ENCODE measurements around the gene ASAP2.
"Not testable (repeated sequence)": the region's sequence is repeated elsewhere in the genome, so short reads cannot be mapped to it uniquely, and the experiment has no call there.

The ASAP2 gene

GRCh38 chr2:9388950-9389911 is 182.6 kb downstream of the ASAP2 start:
- DNase-seq, result no peak

DNA sequence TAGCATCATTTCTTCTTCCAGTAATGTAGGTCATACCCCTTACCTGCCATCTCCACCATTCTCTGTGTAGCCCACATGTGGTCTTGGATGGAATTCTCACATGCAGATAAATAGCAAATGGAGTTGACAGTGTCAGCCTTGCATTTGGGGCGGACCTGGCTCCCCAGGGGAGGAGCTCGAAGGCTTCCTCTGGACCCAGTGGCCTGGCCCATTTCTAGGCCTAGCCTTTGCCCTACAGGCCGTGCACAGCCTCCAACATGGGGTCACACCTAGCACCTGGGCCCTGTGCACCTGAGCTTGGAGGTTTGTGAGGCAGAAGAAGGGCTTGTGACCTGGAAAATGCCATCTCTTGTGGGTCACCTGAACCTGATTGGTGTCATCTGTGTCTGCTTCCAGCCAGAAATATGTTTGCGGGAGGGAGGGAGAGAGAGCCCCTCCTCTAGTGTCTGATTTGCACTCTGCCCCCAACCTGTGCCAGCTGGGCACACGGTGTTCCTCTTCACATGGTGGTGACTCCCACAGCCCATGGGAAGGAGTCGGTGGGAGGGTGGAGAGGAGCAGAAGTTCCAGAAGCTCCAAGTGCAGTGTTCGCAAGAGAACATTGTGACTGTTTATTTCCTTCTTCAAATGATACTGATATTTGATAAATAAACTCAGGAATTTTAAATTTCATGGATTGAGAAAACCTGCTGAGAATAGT is 183.7 kb downstream of the ASAP2 start:
- no peak for DNase-seq

DNA sequence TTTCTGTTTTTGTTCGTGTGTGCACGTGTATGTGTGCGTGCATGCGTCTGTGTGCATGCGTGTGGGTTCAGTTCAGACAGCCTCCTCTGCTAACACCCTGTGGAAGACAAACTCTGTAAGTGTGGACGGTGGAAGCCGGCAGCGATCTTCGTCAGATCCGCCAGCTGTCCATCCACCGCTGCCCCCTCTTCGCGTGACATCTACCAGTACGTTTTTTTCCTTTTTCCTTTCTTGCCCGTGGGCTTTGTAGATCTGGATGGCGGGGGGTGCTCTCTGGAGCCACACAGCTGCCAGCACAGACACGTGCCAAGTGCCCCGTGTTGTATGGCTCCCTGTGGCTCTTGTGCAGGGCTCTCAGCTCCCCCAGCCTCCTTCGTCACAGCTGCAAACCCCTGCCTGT is 184.4 kb downstream of the ASAP2 start:
- no peak for DNase-seq

DNA sequence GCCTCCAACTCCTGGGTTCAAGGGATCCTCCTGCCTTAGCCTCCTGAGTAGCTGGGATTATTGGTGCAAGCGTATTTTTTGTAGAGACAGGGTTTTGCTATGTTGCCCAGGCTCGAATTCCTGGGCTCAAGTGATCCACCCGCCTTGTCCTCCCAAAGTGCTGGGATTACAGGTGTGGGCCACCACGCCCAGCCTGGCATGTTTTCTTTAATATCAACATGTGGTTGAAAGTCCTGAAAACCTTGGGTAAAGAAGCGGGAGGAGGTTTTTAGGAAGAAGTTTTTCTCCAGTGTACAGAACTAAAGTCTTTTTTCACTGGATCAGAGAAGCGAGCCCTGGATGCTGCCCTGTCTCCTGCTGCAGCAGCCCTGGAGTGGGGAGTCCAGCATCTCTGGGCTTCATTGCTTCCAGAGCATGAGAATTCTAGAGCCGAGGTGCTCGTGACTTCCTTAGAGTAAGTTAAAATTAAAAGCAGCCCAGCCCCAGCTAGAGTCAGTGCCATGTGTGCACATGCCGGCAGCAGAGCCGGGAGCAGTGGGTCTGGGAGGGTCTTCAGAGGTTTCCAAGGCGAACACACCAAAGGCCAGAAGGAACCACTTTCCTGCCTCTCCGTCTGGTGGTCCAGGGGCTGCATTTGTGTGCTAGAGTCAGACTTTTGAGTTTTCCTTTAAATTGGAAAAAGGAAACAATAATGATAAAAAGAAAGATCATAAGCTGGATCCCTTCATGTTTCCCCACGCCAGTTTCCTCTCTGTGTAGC is 185.5 kb downstream of the ASAP2 start:
- DNase-seq, result no peak

DNA sequence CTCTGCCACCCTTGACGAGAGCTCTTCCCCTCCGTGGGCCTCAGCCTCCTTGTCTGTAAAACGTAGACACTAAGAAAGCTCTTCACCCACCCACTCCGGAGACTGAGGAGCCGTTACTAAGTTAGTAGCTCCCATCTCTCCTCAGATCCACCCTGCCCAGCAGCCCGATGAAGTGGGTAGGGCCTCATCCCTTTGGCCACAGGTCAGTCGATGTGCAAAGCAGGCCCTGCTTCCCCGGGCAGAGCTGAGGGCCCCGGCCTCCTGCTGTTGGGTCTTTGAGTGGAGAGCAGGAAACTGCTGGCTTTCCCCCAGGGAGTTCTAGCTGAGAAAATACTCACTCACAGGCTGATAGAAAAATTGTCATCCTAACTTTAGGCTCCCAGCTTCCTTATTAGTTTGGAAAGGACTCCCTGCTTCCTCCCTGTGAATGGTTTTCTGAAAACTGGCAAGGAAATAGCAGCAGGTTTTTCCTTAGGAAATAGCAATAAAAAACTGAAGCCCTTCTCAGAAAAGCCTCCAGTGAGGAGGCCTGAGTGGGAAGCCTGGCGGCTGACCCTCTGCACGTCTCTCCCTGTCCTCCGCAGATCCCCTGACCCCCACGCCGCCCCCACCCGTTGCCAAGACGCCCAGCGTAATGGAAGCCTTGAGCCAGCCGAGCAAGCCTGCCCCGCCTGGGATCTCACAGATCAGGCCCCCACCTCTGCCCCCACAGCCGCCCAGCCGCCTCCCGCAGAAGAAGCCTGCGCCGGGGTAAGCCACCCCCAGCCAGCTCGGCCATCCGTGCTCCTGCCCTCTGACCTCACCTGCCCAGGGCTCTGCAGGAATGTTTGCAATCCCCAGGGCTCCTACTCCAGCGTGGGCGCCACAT is 186.5 kb downstream of the ASAP2 start:
- DNase-seq, result no peak

- DNase-seq, result no peak
These were observed 188.2 kb downstream of the ASAP2 start for GRCh38 chr2:9394816-9395215.

- DNase-seq, result no peak
These were observed 190.6 kb downstream of the ASAP2 start for GRCh38 chr2:9397201-9397600.

- DNase-seq, result not testable (repeated sequence)
These were observed 191.6 kb downstream of the ASAP2 start for GRCh38 chr2:9398251-9398650.

DNA sequence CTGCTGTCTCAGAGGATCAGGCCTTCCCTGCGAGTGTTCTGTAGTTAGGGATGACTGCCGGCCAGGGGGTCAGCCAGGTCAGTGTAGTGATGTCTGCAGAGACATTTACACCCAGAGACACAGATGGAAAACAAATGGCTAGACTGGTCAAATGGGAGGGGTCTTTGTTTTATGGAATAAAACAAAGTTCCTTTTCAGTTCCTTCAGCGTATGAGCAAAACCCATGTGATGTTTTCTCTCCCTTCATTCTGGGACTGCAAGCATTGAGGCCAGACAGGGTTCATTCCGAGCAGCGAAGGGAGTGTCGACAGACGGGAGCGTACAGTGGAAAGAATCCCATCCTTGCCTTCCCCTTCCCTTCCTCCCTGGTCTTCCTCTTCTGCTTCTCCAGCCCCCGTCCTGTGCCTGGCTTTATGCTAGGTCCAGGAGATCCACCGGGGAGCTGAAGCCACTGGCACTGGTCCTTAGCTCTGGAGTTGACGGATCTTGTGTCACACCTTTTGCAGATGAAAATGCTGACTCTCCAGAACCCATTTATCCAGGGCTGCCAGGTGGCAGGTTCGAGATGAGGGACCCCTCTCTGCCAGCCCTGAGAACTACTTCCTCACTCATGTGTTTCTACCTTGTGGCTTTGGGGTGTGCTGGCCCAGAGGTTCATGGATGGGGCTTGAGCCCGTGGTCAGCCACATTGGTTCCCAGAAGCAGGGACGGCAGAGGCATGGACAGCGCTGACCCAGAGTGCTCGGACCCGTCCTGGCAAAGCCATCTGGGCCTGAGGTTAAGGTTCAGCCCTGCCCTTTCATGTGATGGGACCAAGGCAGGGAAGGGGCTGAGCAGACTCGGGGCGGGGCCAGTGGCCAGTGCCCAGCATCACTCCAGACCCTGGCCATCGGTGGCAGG is 192.5 kb downstream of the ASAP2 start:
- DNase-seq, result no peak

DNA sequence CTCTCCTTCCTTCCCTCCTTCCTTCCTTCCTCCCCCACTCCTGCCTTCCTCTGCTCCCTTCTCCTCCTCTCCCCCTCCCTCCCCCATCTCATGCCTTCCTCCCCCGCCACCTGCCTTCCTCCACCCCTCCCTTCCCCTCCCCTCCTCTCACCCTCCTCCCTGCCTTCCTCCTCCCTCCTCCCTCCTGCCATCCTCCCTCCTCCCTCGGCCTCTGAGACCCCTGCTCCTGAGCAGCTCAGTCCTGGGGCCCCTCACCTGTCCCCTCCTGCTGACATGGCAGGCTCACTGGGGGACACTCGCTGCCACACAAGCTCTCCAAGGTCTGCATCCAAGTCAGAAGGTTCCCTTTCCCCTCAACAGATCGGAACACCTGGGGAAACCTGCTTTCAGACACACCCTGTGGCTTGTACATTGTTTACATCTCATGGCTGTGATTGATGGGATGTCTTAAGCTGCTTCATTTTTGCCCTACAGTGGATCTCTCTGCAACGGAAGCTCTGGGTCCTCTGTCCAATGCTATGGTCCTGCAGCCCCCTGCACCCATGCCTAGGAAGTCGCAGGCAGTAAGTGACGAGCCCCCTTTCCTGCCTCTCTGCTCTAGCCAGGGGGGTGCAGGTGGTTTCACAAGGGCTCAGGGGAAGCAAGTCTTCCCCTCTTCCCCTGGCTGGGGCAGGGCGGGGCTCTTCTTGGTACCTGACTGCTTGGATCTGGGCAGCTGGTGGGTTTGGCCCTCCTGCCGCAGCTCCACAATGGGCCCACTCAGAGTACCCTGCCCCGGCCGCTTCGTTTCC is 193.9 kb downstream of the ASAP2 start:
- DNase-seq, result no peak

DNA sequence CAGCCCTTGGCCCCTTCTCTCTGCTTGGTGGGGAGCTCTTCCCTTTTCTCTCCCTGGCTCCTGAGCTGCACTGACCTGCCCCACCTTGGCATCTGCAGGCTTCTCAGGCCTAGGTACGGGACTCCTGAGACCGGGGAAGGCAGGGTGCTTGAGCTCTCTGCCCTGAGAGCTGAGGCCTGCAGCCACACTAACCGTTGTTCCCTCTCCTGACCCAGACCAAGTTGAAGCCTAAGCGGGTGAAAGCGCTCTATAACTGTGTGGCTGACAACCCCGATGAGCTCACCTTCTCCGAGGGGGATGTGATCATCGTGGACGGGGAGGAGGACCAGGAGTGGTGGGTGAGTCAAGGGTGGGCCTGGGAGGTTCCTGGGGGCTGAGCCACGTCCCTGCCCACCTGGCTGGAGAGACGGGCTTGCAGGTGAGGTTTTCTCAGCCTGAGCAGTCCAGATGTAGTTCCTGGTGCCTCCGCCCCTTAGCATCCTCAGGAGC is 194.5 kb downstream of the ASAP2 start:
- DNase-seq, result no peak

- no peak for DNase-seq
These were observed 195.2 kb downstream of the ASAP2 start for GRCh38 chr2:9401646-9402371.

GRCh38 chr2:9403924-9404323 is 197.3 kb downstream of the ASAP2 start:
- DNase-seq, result no peak

DNA sequence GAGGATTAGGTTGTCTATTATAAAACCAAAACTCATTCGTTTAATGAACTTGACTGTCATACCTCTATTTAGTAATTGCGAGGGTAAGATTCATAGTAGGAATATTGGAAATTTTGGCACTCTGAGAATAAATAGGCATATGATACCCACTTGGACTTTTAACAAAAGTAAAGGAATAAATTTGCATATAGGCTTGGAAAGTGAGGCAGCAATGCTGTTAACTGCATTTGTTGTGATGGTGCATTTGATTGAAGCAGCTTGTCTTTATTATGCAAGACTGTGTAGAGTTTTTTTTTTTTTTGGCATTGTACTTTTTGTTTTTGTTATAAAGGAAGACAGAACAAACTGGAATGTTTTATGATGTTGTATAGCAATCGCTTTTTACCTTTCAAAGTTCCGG is 197.8 kb downstream of the ASAP2 start:
- no peak for DNase-seq

DNA sequence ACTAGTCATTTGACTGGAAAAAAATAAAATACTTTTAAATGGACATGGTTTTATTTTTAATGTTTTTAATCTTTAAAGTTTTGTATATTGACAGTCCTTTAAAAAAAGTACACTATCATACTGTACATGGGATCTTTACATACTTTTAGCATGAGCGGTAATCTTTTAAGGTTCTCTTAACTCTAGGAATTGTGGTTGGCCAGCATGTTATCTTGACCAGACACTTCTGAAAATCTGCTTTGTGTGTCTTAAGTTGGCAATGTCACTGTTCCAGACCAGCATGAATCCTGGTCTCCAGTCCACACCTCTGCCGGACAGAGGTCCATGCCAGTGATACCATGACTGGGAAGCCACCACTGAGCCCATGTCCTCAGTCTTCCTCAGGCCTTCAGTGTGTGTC is 199.0 kb downstream of the ASAP2 start:
- no peak for DNase-seq

DNA sequence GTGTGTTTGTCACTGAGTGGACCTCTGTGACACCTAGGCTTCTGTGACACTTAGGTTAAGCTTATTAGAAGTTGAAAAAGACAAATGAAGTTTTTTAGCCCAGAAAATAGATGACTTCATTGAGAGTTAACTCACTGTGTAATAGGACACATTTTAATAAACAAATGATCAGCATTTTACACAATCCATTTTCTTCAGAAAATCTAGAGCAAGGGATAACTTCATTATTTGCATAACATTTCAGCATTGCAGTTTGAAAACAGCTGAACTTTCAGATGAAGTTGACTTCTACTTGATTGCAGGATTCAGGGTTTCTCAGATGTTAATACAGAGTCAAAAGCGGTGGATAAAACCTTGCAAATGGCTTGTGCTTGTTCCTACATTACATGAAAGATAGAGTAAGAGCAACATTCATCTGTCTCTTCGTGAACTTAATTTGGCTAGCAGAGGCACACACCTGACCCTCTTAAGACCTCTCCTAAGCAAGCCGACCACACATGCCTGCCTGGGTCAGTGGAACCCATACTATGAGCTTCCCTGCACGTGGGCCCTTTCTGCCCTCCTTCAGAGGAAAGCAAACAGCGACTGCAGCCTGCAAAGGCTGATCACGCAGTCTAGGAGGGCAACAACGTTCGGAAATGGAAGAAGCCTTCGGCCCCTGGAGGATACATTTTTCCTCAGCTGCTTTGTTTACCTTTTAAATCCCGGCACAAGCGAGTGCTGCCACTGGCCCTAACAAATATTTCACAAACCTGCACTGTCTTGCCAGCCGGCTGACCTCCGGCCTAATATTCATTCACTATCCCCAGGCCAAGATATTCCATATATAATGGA is 200.1 kb downstream of the ASAP2 start:
- DNase-seq, result no peak

DNA sequence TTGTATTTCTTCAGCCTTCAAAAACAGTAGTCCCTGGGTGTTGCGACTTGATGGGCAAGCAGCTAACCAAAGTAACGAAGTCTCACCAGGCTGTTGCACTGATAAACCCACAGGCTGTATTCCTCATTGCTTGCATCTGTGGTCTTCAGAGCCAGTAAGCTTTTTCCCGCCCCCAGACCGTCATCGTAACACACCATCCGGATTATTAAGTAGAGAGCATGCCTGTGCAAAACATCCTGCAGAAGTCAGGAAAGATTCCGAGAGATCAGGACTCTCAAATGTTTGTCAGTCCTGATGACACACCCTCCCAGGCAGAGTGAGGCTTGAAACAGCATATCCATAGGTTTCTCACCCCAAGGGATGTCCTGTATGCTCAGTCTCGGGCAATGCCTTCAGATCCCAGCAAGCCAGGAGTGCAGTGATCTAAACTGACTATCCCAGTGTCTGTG is 200.8 kb downstream of the ASAP2 start:
- DNase-seq, result no peak

GRCh38 chr2:9408641-9409151 is 202.1 kb downstream of the ASAP2 start:
- peak; percentile 27 to 69 for DNase-seq

All from inflammatory macrophage treated with lipopolysaccharide for 1 hour (primary cell).